Colonic mucosa (tissue), 4 donors: Measurements from ENCODE around the gene ELOA. TPM values are rescaled to one million over a fixed set of nuclear protein-coding genes. Genes with fewer than 3 reads are reported as not detected.

Source experiments
- DNase-seq: peaks from one replicate; pipeline ENCODE4 v3.0.0-alpha.2; 2020
- H3K27ac ChIP-seq: fragments of 200-600 bp; one replicate; pipeline ENCODE4 v1.8.0; 2021
- H3K27me3 ChIP-seq: fragments of 200-600 bp; one replicate; pipeline ENCODE4 v1.8.0; 2021
- H3K36me3 ChIP-seq: fragments of 200-600 bp; one replicate; pipeline ENCODE4 v1.8.0; 2021
- H3K4me1 ChIP-seq: fragments of 200-600 bp; one replicate; pipeline ENCODE4 v1.8.0; 2021; ENCODE audit warnings: mild to moderate bottlenecking
- H3K4me3 ChIP-seq: fragments of 200-600 bp; one replicate; pipeline ENCODE4 v1.8.0; 2021
- H3K9ac ChIP-seq, 2 donors: one replicate each; pipeline ENCODE4 v1.7.0; 2013; ENCODE audit warnings: control low read depth in 2 of 2, low read depth in 2 of 2, low read length in 2 of 2
- H3K9me3 ChIP-seq: fragments of 200-600 bp; one replicate; pipeline ENCODE4 v1.8.0; 2021
- CTCF ChIP-seq: fragments of 200-600 bp; IDR thresholded peaks from one replicate; pipeline ENCODE4 v1.8.0; 2022; ENCODE audit warnings: antibody characterized with exemption, mild to moderate bottlenecking
- intact Hi-C: fragments of 100-400 bp; cut with DNase I; formaldehyde crosslinking; loops from one replicate; pipeline ENCODE4 v1.14.1; 2022
- total RNA-seq, 2 donors: library from RNA; stranded (reverse); fragmentation: NEBNext Ultra II Directional in 1 of 2; extraction: Animal tissue kit (Norgen Biotek cat#: 25700) in 1 of 2; gene quantifications; one replicate each; pipeline ENCODE4 v1.2.1, GENCODE V29; 2021
- donor health status: healthy.
- donor health status: DM: no; HTN: no; CAD: no.
- donor health status: DM: no; HTN: no; CAD: no.

The ELOA gene
- total RNA-seq, 2 donors from 2014 or later, result 32.6 to 33.0 TPM

GRCh38 chr1:23751050-23751814 is 8.0 kb downstream of the ELOA start:
- H3K4me3 ChIP-seq, result no peak overlapping the region
- no peak overlapping the region for H3K9ac ChIP-seq
- no peaks in the 10 kb centered on the region for H3K4me1 ChIP-seq
- H3K36me3 ChIP-seq, result peaks cover 32% of the 10 kb centered on the region
- intact Hi-C loops, result loop anchor here (5.0 kb wide), 1 partner anchor 114 kb away; no protein-coding TSS in a partner anchor
- H3K27ac ChIP-seq, result no peak overlapping the region
- DNase-seq, result peak; percentile 38
- TF ChIP-seq CTCF, result peak; percentile 49
- H3K9me3 ChIP-seq, result no peaks in the 10 kb centered on the region
- H3K27me3 ChIP-seq, result no peaks in the 10 kb centered on the region

GRCh38 chr1:23751815-23752200 is 8.5 kb downstream of the ELOA start:
- Histone ChIP-seq H3K36me3 (peaks cover 36% of the 10 kb centered on the region), H3K4me3 (no peak overlapping the region), H3K9ac (no peak overlapping the region), H3K27me3 (no peaks in the 10 kb centered on the region), H3K4me1 (no peaks in the 10 kb centered on the region), H3K9me3 (no peaks in the 10 kb centered on the region), H3K27ac (no peak overlapping the region)
- no peak for DNase-seq
- TF ChIP-seq CTCF, result no peak
- intact Hi-C loops, result loop anchor here (5.0 kb wide), 1 partner anchor 115 kb away; no protein-coding TSS in a partner anchor

- no peak for TF ChIP-seq CTCF
- Histone ChIP-seq H3K27me3 (no peaks in the 10 kb centered on the region), H3K27ac (no peak overlapping the region), H3K36me3 (peaks cover 43% of the 10 kb centered on the region), H3K9ac (no peak overlapping the region), H3K9me3 (no peaks in the 10 kb centered on the region), H3K4me1 (no peaks in the 10 kb centered on the region), H3K4me3 (no peak overlapping the region)
- intact Hi-C loops, result loop anchor here (5.0 kb wide), 1 partner anchor 116 kb away; no protein-coding TSS in a partner anchor
- no peak for DNase-seq
Observed at GRCh38 chr1:23752909-23753308, 9.6 kb downstream of the ELOA start.

- no peak for DNase-seq
- intact Hi-C loops, result no loop called here
- Histone ChIP-seq H3K4me3 (no peak overlapping the region), H3K36me3 (peaks cover 43% of the 10 kb centered on the region), H3K9me3 (no peaks in the 10 kb centered on the region), H3K4me1 (no peaks in the 10 kb centered on the region), H3K27ac (no peak overlapping the region), H3K27me3 (no peaks in the 10 kb centered on the region), H3K9ac (no peak overlapping the region)
- TF ChIP-seq CTCF, result no peak
Observed at GRCh38 chr1:23756676-23757075, 13.4 kb downstream of the ELOA start.

GRCh38 chr1:23757812-23758211 is 14.5 kb downstream of the ELOA start:
- intact Hi-C loops, result no loop called here
- Histone ChIP-seq H3K27me3 (no peaks in the 10 kb centered on the region), H3K9ac (no peak overlapping the region)

More at GRCh38 chr1:23757812-23758211, 14.5 kb downstream of the ELOA start:
- no peak overlapping the region for H3K27ac ChIP-seq
- no peaks in the 10 kb centered on the region for H3K9me3 ChIP-seq
- no peak overlapping the region for H3K4me3 ChIP-seq
- DNase-seq, result no peak
- TF ChIP-seq CTCF, result no peak
- no peaks in the 10 kb centered on the region for H3K4me1 ChIP-seq
- peaks cover 32% of the 10 kb centered on the region for H3K36me3 ChIP-seq
